Upper lobe of left lung (tissue), 4 donors: Measurements from ENCODE around the gene NPAS4.

ENCODE experiments used
- CTCF ChIP-seq, 6 experiments: fragments of 450-650 bp in 4 of 6; fragments of 200-600 bp in 2 of 6; sonication (generic) in 2 of 6; IDR thresholded peaks; one replicate each; pipeline ENCODE4 v1.5.1; 2016 to 2019; ENCODE audit warnings: antibody characterized with exemption in 6 of 6
- EP300 ChIP-seq, 4 donors: sonication (generic); formaldehyde crosslinking; IDR thresholded peaks; one replicate each; pipeline ENCODE4 v1.5.1; 2017; ENCODE audit warnings: antibody characterized with exemption in 4 of 4, control low read depth in 2 of 4
- POLR2A ChIP-seq, 4 donors: fragments of 450-650 bp; IDR thresholded peaks; one replicate each; pipeline ENCODE4 v1.5.1; 2016 to 2017; ENCODE audit warnings: antibody characterized with exemption in 4 of 4, mild to moderate bottlenecking in 2 of 4
- POLR2AphosphoS5 ChIP-seq, 2 donors: sonication (generic); formaldehyde crosslinking; IDR thresholded peaks; one replicate each; pipeline ENCODE4 v1.5.1; 2017; ENCODE audit warnings: antibody characterized with exemption in 2 of 2

- TF ChIP-seq CTCF (IDR thresholded peaks at IDR 0.05): no peak
- no peak for TF ChIP-seq POLR2AphosphoS5 (IDR thresholded peaks at IDR 0.05)
- TF ChIP-seq POLR2A (IDR thresholded peaks at IDR 0.05): no peak
- no peak for TF ChIP-seq EP300 (IDR thresholded peaks at IDR 0.05)
These were observed 54.7 kb downstream of the NPAS4 start for GRCh38 chr11:66475349-66476172.
